Measurements from ENCODE around the gene SPTLC3. TPM values are rescaled to one million over a fixed set of nuclear protein-coding genes. Genes with fewer than 3 reads are reported as not detected.

SPTLC3 gene
- total RNA-seq, 3 donors from 2014 or later = 7.7 to 11.1 (median 7.9) TPM

DNA sequence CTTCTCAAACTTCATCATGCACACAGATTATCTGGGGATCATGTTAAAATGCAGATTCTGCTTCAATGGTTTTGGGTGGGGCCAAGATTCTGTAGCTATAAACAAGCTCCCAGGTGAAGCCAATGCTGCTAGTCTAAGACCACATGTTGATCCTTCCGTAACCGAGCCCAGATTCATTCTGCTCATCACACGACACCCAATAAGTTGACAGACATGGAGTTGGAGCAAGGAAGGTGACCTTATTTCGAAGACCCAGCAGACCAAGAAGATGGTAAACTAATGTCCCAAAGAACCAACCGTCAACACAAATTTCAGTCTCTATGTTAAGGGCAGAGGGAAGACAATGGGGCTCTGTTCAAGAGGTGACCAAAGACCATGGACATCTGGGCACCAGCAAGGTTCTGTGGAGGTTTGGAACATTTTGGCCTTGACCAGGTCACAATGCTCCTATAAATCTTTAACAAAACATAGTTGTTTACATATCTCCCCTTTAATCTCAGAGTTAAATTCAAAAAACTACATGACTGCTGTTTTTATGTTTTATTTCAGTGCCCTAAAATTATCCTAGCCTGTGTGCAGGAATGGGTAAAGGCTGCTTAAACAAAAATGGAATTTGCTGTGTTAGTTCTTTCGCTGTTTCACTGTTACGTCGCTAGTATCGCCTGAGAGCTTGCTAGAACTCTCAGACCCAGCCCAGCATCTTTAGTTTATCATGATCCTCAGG is 50.1 kb downstream of the SPTLC3 start:
- intact Hi-C loops (cut with DNase I; ENCODE audit: low total_unique reads) = no loop called here
- TF ChIP-seq, protein P1, sequence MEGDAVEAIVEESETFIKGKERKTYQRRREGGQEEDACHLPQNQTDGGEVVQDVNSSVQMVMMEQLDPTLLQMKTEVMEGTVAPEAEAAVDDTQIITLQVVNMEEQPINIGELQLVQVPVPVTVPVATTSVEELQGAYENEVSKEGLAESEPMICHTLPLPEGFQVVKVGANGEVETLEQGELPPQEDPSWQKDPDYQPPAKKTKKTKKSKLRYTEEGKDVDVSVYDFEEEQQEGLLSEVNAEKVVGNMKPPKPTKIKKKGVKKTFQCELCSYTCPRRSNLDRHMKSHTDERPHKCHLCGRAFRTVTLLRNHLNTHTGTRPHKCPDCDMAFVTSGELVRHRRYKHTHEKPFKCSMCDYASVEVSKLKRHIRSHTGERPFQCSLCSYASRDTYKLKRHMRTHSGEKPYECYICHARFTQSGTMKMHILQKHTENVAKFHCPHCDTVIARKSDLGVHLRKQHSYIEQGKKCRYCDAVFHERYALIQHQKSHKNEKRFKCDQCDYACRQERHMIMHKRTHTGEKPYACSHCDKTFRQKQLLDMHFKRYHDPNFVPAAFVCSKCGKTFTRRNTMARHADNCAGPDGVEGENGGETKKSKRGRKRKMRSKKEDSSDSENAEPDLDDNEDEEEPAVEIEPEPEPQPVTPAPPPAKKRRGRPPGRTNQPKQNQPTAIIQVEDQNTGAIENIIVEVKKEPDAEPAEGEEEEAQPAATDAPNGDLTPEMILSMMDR (IDR thresholded peaks at IDR 0.05) = no peak
- TF ChIP-seq POLR2A (IDR thresholded peaks at IDR 0.05) (no peak), POLR2AphosphoS5 (IDR thresholded peaks at IDR 0.05) (no peak)
- Histone ChIP-seq H3K4me1 (no peaks in the 10 kb centered on the region), H3K27ac (no peak overlapping the region), H3K4me3 (no peak overlapping the region), H3K36me3 (no peaks in the 10 kb centered on the region), H3K9me3 (no peaks in the 10 kb centered on the region), H3K27me3 (no peaks in the 10 kb centered on the region)
- DNase-seq (ENCODE audit: low spot score in 2 of 2) = no peak

DNA sequence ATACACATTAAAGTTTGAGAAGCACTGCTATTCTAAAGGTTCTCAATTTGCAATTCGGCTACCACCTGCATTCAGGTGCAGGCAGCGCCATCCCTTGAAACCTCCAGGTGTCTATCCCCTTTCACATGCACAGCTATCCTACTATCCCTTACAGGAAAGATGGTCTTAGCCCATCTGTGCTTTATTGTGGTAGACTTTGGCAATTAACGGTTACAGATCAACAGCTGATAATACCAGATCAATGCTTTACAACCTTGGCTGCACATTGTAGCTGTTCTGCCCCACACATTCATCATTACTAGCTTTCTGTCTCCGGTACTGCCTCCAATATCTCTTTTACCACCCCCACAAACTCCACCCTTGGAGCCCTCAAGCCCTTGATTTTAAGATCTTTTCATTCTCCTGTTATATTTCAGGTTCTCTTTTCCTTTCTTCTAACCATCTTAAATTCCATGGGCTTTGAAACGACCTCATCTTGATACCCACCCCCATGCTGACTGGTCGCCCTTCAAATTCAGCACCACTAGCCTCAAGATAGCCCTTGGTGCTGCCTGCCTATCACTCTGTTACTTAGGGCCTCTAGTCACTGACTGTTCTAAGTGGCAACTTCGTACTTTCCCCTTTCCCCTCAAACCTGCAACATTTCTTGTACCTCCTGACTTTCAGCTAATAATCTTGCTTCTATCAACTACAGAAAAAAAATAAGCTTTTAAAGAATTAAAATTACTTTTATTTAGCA is 50.8 kb downstream of the SPTLC3 start:
- intact Hi-C loops (cut with DNase I; ENCODE audit: low total_unique reads) = no loop called here
- no peak for DNase-seq (ENCODE audit: low spot score in 2 of 2)
- TF ChIP-seq POLR2A (IDR thresholded peaks at IDR 0.05) (no peak), POLR2AphosphoS5 (IDR thresholded peaks at IDR 0.05) (no peak)
- TF ChIP-seq, protein P1 (IDR thresholded peaks at IDR 0.05) = no peak

DNA sequence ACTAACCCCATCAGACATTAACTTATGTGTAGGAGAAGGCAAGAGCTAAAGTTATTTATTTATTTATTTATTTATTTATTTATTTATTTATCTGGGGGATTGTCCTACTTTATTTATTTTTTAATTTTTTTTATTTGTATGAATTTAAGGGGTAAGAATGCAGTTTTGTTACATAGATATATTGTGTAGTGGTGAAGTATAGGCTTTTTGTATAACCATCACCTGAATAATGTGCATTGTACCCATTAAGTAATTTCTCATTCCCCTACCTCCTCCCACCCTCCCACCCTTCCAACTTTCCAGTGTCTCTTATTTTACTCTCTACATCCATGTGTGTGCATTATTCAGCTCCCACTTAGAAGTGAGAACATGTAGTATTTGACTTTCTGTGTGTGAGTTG is 51.6 kb downstream of the SPTLC3 start:
- H3K9me3 ChIP-seq = no peaks in the 10 kb centered on the region
- no peaks in the 10 kb centered on the region for H3K4me1 ChIP-seq
- H3K27ac ChIP-seq = no peak overlapping the region
- H3K4me3 ChIP-seq = no peak overlapping the region
- intact Hi-C loops (cut with DNase I; ENCODE audit: low total_unique reads) = no loop called here
- TF ChIP-seq, protein P1 (IDR thresholded peaks at IDR 0.05) = no peak
- TF ChIP-seq POLR2A (IDR thresholded peaks at IDR 0.05) (no peak), POLR2AphosphoS5 (IDR thresholded peaks at IDR 0.05) (no peak)
- H3K36me3 ChIP-seq = no peaks in the 10 kb centered on the region
- no peaks in the 10 kb centered on the region for H3K27me3 ChIP-seq
- no peak for DNase-seq (ENCODE audit: low spot score in 2 of 2)

More for the DNA sequence above, 50.8 kb downstream of the SPTLC3 start:
- no peaks in the 10 kb centered on the region for H3K36me3 ChIP-seq
- H3K27ac ChIP-seq = no peak overlapping the region
- no peaks in the 10 kb centered on the region for H3K4me1 ChIP-seq
- no peaks in the 10 kb centered on the region for H3K9me3 ChIP-seq
- no peaks in the 10 kb centered on the region for H3K27me3 ChIP-seq
- no peak overlapping the region for H3K4me3 ChIP-seq

DNA sequence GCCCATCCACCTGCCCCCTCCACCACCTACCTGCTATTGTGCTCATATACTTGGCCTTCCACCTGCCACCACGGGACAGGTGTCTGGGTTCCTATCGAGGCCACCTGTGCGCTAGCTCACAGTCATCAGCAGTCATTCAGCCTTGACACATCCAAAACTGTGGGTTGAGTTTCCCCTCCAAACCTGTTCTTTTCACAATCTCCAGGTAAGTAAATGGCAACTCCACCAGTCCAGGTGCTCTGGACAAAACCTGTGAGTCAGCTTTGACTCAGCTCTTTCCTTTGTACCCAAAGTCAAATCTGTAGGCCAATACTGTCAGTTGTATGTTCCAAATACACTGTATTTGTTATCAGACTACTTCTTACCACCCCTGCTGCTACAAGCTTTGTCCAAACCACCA is 52.6 kb downstream of the SPTLC3 start:
- no peaks in the 10 kb centered on the region for H3K36me3 ChIP-seq
- TF ChIP-seq, protein P1 (IDR thresholded peaks at IDR 0.05) = no peak
- TF ChIP-seq POLR2A (IDR thresholded peaks at IDR 0.05) (no peak), POLR2AphosphoS5 (IDR thresholded peaks at IDR 0.05) (no peak)
- no peak for DNase-seq (ENCODE audit: low spot score in 2 of 2)

DNA sequence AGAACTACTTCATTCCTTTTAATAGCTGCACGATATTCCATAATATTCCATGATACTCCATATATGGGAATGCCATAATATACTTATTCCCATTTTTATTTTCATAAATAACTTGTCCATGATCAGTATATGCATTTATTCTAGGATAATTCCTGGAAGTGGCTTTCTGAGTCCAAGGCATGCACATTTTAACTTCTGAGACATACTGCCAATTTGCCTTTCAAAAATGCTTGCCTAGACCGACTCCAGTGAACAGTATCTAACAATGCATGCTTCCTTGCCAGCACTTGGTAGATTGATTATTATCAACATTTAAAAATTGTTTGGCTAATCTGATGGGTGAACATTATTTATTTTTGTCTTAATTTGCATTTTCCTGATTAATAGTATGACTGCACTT is 54.0 kb downstream of the SPTLC3 start:
- Histone ChIP-seq H3K9me3 (peaks cover 0 to 5% of the 10 kb centered on the region in 2 donors), H3K27ac (no peak overlapping the region), H3K36me3 (no peaks in the 10 kb centered on the region), H3K27me3 (no peaks in the 10 kb centered on the region), H3K4me1 (no peaks in the 10 kb centered on the region), H3K4me3 (no peak overlapping the region)
- intact Hi-C loops (cut with DNase I; ENCODE audit: low total_unique reads) = no loop called here
- TF ChIP-seq POLR2AphosphoS5 (IDR thresholded peaks at IDR 0.05) = no peak
- TF ChIP-seq, protein P1 (IDR thresholded peaks at IDR 0.05) = no peak
- no peak for TF ChIP-seq POLR2A (IDR thresholded peaks at IDR 0.05)
- no peak for DNase-seq (ENCODE audit: low spot score in 2 of 2)

More for the DNA sequence above, 52.6 kb downstream of the SPTLC3 start:
- H3K4me3 ChIP-seq = no peak overlapping the region
- intact Hi-C loops (cut with DNase I; ENCODE audit: low total_unique reads) = no loop called here
- no peaks in the 10 kb centered on the region for H3K4me1 ChIP-seq
- peaks cover 0 to 5% of the 10 kb centered on the region in 2 donors for H3K9me3 ChIP-seq
- H3K27me3 ChIP-seq = no peaks in the 10 kb centered on the region
- no peak overlapping the region for H3K27ac ChIP-seq

Measured in breast epithelium (tissue), 4 donors.